Activated CD4-positive, alpha-beta T cell treated with anti-CD3 and anti-CD28 coated beads for 1 hour (primary cell): Measurements from ENCODE around the gene ARRDC3.
"Not testable (repeated sequence)": the region's sequence is repeated elsewhere in the genome, so short reads cannot be mapped to it uniquely, and the experiment has no call there.

Experiments used
- DNase-seq: peaks from one replicate; pipeline ENCODE4 v3.0.0-alpha.2; 2020

ARRDC3 gene, protein sequence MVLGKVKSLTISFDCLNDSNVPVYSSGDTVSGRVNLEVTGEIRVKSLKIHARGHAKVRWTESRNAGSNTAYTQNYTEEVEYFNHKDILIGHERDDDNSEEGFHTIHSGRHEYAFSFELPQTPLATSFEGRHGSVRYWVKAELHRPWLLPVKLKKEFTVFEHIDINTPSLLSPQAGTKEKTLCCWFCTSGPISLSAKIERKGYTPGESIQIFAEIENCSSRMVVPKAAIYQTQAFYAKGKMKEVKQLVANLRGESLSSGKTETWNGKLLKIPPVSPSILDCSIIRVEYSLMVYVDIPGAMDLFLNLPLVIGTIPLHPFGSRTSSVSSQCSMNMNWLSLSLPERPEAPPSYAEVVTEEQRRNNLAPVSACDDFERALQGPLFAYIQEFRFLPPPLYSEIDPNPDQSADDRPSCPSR

DNA sequence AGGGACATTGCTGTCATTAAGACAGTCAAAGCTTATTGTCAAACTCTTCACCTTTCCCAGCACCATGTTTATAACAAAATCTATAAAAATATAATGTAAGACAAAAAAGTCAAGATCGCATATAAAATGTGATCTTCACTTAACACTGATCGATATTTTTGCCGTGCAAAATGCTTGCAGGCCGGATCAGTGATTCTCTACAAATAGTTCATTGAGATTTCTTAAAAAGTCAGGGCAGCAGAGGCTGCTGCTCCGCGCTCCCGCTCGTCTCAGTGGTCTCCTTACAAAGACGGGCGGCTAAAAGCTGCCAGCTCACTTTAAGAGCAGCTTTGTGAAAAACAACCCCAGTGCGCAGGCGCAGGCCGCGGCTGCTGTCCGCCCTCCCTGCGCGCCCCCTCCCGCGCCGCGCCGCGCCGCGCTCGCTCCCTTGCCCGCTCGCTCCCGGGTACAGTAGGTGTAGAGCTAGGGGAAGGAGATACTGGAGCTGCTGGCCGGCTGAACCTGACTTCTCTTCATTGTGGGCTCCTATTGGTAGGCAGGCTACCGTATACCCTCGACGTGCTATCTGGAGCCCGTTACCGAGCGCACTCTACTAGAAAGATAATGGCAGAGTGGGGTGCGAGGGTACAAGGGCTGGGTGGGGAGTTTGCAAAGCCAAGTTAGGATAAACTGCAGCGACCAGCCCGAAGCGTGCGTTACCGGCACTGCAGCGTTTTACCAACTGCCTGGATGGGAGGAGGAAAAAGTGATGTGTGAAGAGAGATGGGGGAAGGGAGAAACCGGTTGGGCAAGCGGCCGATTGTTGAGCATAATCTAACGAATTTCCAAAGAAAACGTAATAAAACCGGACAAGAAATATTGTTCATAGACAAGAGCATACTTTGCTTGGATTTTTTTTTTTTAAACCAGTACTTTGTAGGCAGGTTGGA lies at the start of gene ARRDC3:
Gene ARRDC3 (minus strand): TSS at position 291 of the 929 bp plus-strand sequence. CDS start 225 bp downstream, at position 66.
- peak; percentile 93 for DNase-seq

DNA sequence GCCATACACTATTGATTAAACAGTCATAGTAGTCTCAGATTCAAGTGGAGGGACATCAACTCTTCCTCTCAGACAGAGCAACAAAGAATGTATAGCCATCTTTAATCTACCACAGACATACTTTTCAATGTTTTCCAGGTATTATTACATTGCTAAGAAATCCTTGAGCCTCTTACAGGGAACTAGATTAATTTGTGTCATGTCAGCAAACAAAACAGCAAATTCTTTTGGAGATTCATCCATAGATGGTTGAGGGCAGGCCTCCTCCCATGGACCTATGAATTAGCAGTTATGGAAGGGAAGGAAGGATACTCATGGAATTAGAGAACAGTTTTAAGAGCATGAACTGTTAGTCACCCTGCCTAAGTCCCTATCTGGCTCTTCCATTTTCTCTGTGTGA lies 47.8 kb upstream of the ARRDC3 start:
- DNase-seq = no peak

DNA sequence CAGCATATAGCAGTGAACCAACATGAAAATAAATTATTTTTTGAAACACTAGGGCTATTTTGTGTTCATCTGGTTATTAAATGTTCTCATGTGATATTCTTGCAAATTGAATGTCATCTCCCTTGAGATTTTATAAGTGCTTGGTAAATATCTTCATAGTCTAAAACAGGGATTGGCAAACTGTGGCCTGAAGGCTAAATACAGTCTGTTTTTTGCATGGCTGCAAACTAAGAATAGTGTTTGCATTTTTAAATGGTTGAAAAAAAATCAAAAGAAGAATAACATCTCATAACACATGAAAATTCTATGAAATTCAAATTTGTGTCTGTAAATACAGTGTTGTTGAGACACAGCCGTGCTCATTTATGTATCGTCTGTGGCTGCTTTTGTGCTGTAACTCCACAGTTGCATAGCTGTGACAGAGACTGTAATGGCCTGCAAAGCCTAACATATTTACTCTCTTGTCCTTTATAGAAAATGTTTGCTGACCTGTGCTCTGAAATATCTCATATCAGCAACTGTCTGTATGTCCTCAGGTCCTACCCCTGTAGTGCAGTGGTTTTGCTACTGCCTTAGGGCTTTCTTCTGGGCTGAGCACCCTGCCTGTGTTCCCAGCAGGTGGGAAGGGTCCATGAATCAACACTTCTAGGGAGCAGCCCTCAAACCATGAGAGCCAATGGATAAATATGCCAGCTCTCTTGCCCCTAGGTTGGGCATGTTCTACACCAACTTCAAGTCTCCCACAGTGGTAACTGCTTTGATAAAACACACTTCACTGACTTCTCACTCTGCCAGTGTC lies 41.7 kb upstream of the ARRDC3 start:
- DNase-seq = no peak

DNA sequence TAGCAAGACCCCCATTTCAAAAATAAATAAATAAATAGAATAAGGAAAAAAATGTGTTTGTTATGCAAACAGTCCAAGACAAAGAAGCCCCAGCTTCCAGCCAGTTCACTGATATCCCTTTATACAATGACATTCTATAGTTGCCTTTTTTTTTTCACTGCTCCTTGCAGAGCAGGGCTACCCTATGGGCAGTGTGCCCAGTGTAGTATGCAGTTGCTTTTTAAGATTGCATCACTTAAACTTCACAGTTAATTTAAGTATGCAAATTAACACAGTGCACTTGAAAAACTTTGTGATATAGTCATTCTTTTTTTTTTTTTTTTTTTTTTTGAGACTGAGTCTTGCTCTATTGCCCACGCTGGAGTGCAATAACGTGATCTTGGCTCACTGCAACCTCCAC lies 40.8 kb upstream of the ARRDC3 start:
- no peak for DNase-seq

DNA sequence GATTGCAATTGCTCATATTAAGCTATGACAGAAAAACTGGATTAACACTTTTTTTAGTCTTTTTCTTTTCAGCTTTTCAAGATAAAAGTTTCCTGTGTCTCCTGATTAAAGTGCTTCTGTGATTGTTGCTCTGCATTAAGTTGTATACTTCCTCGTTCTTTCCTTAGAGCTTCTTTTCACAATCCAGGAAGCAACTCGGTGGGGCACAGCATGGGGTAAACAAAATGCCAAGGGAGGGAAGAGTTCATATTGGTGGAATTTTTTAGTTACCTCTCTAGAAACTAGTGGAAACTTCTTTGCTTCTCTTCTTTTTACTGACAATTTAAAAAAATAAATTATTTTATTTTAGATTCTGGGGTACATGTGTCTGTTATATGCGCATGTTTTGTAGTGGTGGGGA lies 37.8 kb upstream of the ARRDC3 start:
- no peak for DNase-seq

DNA sequence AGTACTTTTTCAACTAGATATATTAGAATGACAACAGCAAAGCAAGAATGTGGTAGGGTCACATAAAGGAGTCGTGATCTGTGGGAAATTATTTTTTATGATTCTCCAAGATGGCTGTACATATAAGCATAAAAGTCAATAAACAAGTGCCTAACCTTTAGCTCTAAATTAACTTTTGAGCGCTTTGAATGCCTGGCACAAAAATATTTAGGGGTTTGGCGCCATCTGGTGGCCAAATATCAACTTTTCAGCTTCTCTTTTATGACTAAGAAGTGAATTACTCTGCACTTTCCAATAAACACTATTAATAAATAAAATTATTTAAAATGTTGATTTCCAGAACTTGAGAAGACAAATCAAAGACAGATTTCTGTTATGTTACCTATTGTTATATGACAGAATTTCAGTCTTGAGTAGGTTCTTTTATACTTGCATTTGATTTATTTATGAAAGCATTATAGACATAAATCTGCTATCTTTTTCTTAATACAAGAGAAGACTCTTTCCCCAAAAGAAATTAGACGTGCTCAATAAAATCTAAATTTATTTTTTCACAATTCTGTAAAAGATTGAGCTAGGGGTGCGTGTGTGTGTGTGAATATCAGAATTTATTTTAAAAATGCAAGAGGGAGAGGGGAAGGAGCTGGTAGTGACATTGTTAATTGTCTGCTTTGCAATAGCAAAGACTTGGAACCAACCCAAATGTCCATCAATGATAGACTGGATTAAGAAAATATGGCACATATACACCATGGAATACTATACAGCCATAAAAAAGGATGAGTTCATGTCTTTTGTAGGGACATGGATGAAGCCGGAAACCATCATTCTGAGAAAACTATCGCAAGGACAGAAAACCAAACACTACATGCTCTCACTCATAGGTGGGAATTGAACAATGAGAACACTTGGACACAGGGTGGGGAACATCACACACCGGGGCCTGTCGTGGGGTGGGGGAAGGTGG lies 36.7 kb upstream of the ARRDC3 start:
- peak; percentile 57 for DNase-seq

DNA sequence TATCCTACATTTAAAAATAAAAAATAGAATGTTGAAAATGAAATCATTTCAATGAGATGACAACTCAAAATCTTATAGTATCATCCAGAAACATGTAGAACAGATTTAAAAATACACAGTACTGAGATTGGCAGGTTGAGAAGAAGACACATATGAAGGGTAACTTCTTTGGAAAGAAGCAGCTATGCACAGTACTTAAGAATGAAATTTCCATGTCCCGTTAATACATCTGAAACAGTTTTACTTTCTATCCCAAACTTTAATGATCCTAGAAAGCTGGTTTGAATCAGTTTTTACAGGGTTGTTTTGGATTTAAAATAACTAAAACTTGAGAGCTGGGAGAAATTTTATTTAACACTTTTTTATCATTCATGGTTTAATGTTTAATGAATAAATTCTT lies 36.0 kb upstream of the ARRDC3 start:
- no peak for DNase-seq

DNA sequence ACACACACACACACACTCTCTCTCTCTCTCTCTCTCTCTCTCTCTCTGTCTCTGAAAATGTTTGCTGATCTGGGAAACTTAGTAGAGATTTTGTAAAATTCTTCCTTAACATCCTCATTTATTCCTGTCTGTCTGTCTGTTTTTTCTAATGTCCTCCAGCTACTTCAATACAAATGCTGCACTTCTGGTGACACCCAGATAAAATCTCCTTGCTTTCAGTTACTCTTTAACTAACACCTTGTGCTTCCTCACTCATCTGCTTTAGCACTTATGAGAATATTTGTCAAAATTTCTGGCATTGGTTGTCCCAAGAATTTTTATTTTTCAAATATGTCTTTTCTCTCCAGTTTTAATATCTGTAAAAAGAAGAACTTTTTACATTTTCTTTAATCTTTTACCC lies 35.0 kb upstream of the ARRDC3 start:
- DNase-seq = no peak

DNA sequence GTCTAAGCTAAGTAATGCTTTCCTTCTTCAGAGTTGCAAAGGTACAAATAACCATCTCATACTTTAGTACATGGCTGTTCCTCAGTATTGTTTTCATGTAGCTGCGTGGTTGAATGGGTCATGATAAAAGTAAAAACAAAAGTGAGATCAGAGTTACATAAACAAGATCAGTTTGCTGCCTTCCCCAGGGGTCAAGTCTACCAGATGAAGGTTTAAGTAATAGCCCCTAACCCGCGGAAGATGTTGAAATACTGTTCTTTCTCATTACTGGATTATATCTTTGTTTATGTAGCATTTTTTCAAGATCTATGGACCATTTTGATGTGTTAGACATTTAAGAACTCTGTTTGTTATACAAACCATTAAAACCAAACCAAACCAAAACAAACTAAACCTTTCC lies 34.1 kb upstream of the ARRDC3 start:
- DNase-seq = no peak

DNA sequence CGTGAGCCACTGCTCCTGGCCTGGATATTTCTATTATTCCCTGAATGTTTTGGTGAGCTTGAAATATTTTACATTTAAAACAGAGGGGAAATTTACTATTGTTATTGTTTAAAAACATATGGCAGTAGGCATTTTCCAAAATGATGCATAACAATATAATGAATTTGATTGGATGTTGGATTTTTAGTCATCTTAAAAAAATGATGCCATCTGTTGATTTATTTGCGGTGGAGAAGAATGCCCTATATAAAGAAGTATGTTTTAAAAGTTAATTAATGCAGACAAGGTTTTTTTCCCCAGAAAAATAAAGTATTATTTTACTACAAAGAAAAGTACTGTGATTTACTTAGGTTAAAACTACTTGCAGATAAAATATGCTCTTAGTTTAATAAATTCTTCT lies 33.4 kb upstream of the ARRDC3 start:
- no peak for DNase-seq

DNA sequence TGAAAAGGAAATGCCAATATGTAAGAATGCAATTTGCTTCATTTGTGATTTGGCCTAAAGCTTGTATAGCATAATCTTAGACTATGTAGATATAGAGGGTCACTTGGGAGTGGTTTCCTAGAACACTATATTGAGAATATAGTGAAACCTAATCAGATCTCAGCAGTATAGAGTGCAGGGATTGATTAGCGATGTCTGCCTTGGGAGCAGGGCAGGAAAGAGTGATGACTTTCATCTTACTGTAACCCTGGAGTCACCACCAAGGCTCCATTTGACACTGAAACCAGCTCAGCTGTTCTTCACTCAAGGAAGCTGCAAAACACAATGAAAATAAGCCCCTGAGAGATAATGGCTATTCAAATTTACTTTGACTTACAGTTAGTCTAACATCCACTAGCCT lies 26.2 kb upstream of the ARRDC3 start:
- no peak for DNase-seq

DNA sequence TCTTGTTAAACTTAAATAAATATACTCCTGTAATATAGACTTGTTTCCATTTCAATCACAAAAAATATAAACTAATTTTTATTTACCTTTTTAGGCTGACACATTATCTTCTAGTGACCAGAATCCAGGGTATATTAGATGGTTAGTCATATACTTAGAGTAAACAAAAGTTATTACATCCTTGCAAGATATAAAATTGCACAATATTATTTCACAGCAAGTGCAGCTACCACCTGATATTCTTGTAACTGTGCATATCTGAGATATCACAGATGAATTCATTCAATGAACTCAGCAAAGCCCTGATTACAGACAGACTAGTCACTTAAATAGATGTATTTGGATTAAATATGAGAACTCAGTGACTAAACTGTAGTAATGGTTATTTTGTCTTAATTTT lies 25.6 kb upstream of the ARRDC3 start:
- no peak for DNase-seq

DNA sequence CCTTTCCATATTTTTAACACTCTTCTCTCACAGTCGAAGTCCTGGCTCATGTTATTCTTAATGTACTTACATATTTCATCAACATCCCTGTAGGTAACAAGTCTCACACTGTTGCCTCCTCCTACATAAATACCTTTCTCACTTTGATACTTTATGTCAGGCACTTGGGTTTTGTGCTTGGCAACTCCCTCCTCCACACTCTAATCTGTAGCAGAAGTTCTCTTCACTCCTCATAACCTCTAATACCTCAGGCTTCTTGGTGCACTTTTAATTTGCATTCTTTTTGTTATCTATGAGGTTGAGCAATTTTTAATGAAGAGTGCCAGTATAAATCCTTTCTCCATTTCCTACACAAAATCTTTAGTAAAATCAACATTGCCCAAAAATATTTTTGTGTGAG lies 24.1 kb upstream of the ARRDC3 start:
- no peak for DNase-seq

DNA sequence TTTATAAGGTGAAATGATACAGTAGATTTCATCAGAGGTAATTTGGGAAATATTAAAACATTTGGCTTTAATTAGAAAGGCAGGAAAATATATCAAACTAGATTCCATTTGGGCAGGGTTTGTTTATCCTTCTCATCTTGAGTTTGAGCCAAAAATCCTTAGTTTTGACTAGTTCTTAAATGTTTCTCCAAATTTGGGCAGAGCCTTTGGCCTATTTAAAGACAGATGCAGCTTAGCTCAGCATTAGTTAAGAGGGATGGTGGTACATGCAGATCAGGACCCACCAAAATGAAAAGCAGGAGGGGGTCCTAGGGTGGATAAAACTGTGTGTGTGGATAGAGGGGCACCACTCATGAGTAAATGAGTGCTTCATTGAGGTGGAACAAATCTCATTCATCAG lies 20.3 kb upstream of the ARRDC3 start:
- DNase-seq = no peak

DNA sequence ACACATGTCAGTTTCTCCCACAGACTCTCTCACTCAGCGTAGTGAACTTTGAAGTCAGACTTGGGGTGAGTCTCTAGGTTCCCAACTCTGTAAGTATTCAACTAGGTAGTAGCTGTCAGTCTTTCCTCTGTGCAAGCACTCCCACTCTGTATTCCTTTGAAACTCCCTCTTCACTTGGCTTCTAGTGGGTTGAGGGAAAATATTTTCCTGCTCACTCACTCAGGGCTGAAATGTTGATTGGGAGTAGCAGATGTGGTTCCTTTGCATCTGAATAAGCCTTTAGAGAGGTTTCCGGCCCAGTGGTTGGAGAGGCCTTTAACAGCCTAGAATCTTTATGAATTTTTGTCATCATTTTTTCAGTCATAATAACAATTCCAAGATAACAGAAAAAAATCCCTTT lies 18.1 kb upstream of the ARRDC3 start:
- DNase-seq = no peak

DNA sequence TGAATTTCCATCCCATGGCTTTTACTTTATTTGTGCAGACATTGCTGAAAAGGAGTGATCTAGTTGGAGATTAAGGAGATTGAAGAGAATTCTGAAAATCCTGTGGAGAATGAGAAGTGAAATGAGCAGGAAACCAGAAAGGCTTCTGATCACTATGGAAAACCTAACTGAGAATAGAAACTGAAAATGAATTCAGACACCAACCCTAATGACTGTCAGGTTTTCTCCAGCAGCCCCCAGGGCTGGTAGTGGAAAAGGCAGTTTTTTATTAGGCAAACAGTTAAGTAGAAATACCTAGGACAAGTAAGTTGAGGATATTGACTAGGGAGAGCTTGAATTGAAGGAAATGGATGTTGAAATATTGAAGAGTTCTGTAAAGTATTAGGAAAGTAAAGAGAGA lies 14.7 kb upstream of the ARRDC3 start:
- no peak for DNase-seq

DNA sequence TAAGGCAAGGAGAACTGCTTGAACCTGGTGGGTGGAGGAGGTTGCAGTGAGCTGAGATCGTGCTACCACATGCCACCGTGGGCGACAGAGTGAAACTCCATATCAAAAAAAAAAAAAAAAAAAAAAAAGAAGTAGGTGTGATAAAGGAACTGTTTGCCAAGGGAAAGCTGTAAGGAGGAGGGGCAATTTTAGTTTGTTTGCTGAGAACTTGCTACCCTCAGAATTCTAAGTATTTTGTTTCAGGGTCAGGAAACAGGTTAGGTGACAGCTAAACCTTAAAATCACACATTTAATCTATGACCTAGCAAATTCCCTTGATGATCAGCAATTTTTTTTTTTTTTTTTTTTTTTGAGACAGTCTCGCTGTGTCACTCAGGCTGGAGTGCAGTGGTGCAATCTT lies 7.2 kb upstream of the ARRDC3 start:
- no peak for DNase-seq

DNA sequence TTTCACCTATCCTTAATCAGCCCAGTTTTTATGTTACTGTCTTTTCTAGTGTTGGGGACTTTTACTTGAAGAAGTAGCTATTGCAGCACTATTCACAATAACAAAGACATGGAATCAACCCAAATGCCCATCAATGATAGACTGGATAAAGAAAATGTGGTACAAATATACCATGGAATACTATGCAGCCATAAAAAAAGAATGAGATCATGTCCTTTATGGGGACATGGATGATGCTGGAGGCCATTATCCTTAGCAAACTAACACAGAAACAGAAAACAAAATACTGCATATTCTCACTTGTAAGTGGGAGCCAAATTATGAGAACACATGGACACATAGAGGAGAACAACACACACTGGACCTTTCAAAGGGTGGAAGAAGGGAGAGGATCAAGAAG lies 6.4 kb upstream of the ARRDC3 start:
- not testable (repeated sequence) for DNase-seq

DNA sequence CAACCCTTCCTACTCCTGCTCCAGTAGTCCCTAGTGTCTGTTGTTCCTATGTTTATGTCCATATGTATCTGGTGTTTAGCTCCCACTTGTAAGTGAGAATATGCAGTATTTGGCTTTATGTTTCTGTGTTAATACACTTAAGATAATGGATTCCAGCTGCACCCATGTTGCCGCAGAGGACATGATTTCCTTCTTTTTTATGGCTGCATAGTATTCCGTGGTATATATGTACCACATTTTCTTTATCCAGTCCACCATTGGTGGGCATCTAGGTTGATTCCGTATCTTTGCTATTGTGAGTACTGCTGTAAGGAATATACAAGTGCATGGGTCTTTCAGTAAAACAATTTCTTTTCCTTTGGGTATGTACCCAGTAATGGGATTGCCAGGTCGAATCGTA lies 5.2 kb upstream of the ARRDC3 start:
- no peak for DNase-seq

DNA sequence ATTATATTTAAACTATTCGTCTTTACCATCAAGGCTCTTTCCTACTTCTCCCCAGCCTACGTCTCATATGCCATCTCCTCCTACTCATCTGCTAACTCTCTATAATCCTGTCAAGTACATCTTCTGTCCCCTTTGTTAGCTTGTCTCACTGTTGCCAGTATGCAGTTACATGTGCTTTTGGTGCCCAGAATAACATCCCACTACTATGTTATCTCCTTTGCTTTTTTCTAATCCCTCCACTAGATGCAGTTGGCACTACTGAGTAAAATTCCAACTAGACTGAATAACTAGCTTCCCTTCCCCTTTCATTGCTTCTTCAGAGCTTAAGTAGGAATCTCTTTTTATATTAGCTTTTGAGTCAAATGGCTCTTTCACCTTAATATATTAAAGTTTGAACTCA lies 3.0 kb upstream of the ARRDC3 start:
- DNase-seq = no peak

DNA sequence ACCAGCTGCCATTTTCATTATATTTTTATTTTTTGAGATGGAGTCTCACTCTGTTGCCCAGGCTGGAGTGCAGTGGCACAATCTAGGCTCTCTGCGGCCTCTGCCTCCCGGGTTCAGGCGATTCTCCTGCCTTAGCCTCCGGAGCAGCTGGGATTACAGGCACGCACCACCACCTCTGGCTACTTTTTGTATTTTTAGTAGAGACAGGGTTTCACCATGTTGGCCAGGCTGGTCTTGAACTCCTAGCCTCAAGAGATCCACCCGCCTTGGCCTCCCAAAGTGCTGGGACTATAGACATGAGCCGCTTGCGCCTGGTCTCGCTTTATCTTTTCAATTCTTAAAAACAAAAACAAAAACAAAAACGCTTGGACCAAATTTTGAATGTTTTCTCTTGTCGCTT lies 2.5 kb upstream of the ARRDC3 start:
- not testable (repeated sequence) for DNase-seq
